ENCODE data around the gene ZNF552. TPM values are rescaled to one million over a fixed set of nuclear protein-coding genes. Genes with fewer than 3 reads are reported as not detected.
"Not testable (repeated sequence)": the region's sequence is repeated elsewhere in the genome, so short reads cannot be mapped to it uniquely, and the experiment has no call there.

ZNF552 gene
- polyA plus RNA-seq, 1 of the 3 experiments (the other 2 are of a cell fraction): 3.2 TPM

- H3K79me2 ChIP-seq (ENCODE audit: insufficient read depth): peaks cover 66% of the 10 kb centered on the region
- peak; percentile 73 for DNase-seq
- H4K20me1 ChIP-seq (ENCODE audit: insufficient read depth); H3K4me1 ChIP-seq (ENCODE audit: control insufficient read depth in 1 of 2, insufficient read depth in 2 of 2, low read depth in 1 of 2, low read length in 1 of 2); H3K9me2 ChIP-seq; H3K27me3 ChIP-seq (ENCODE audit: insufficient read depth); H3K9me3 ChIP-seq: not testable (repeated sequence)
- under 1% methylated on average over 17 of the region's 42 CpGs for WGBS (ENCODE audit: low lambda C conversion rate)
- POLR2A ChIA-PET: interaction anchor here (0.6 to 1.4 kb wide), 3 partner anchors 18 to 499 kb away, joined by 3 to 6 read pairs (median 3); partner anchors contain the start of gene ZNF552
- peak within 1 kb of the TSS; percentile 59 to 73 for H3K27ac ChIP-seq (ENCODE audit: low read depth in 2 of 2, low read length in 1 of 2)
- H3K4me2 ChIP-seq: peak within 1 kb of the TSS; percentile 98
- peak within 1 kb of the TSS; percentile 96 for H3K9ac ChIP-seq
- H3F3A ChIP-seq (replicated peaks; ENCODE audit: insufficient read depth): peaks cover 13% of the 10 kb centered on the region
- TF ChIP-seq GABPA (IDR thresholded peaks at IDR 0.05; ENCODE audit: low read depth) (peak; percentile 87), MXI1 (IDR thresholded peaks at IDR 0.05; ENCODE audit: low read depth, low read length) (peak; percentile 63), TAF1 (IDR thresholded peaks at IDR 0.05; ENCODE audit: borderline replicate concordance, low read depth, low read length) (peak; percentile 54; the same call in 1 of the 2 replicates), YY1 (IDR thresholded peaks at IDR 0.05; ENCODE audit: low read depth) (peak; percentile 79), SIN3A (IDR thresholded peaks at IDR 0.05; ENCODE audit: borderline replicate concordance, low read depth, low read length) (peak; percentile 51; the same call in 1 of the 2 replicates), CHD2 (IDR thresholded peaks at IDR 0.05; ENCODE audit: low read length, partially characterized antibody) (peak; percentile 85), POLR2AphosphoS5 (IDR thresholded peaks at IDR 0.05; ENCODE audit: low read depth, low read length) (peak; percentile 69), PBX3 (IDR thresholded peaks at IDR 0.05) (peak; percentile 98), ZBTB33 (IDR thresholded peaks at IDR 0.05; ENCODE audit: borderline replicate concordance, low read depth) (peak; percentile 10; the same call in 1 of the 2 replicates), USF1 (IDR thresholded peaks at IDR 0.05; ENCODE audit: borderline replicate concordance, low read depth) (peak; percentile 51; the same call in 1 of the 2 replicates), ELF1 (IDR thresholded peaks at IDR 0.05) (peak; percentile 77)
- H2AFZ ChIP-seq (ENCODE audit: low read depth): peak within 1 kb of the TSS; percentile 69; the same call in 1 of the 2 replicates
- CTCF ChIA-PET: interaction anchor here (1.3 kb wide), 1 partner anchor 20 kb away, joined by 4 read pairs; the partner anchor contains the start of gene ZNF587B
- H3K4me3 ChIP-seq (ENCODE audit: low read depth in 2 of 2, low read length in 1 of 2): peak within 1 kb of the TSS; percentile 79 to 94
- H3K36me3 ChIP-seq (replicated peaks in 1 of 2; ENCODE audit: control insufficient read depth in 1 of 2, insufficient read depth in 2 of 2, low read length in 1 of 2): peaks cover 0 to 29% of the 10 kb centered on the region in 2 experiments
Observed at GRCh38 chr19:57849666-57850473, 35.2 kb upstream of the ZNF552 start, which contains the start of gene ZNF587. Gene ZNF587, plus strand, starts transcription at chr19:57849859. Its CDS starts 180 bp downstream, at chr19:57850039.

GRCh38 chr19:57849162-57849665 is 34.5 kb upstream of the ZNF552 start:
- H3K4me3 ChIP-seq (ENCODE audit: low read depth in 2 of 2, low read length in 1 of 2): peak overlapping the region in 1 of 2 experiments; percentile 79; a peak in 2 of 4 replicates

DNA sequence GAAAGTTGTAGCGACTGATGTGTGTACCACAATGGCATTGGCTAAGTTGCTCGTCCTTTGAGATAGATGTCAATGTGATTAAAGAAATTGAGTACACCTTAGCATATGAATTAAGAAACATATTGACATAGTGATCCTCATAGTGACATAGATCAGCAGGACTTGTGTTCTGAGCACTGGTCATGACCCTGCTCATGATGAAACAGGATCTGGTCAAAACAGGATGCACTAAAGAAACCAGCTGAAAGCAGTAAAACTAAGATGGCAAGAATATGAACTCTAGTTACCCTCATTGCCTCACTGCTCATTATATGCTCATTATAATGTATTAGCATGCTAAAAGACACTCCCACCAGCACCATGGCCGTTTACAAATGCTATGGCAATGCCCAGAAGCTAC is 32.5 kb upstream of the ZNF552 start:
- WGBS (ENCODE audit: low lambda C conversion rate): 96% methylated on average over 2 of the region's 3 CpGs
- H3K9me2 ChIP-seq; POLR2A ChIA-PET; H2AFZ ChIP-seq (ENCODE audit: low read depth); H3K4me3 ChIP-seq (ENCODE audit: low read depth in 2 of 2, low read length in 1 of 2); H3K27me3 ChIP-seq (ENCODE audit: insufficient read depth); H3K27ac ChIP-seq (ENCODE audit: low read depth in 2 of 2, low read length in 1 of 2); H4K20me1 ChIP-seq (ENCODE audit: insufficient read depth); H3K4me1 ChIP-seq (ENCODE audit: control insufficient read depth in 1 of 2, insufficient read depth in 2 of 2, low read depth in 1 of 2, low read length in 1 of 2); H3K9me3 ChIP-seq; DNase-seq; H3K4me2 ChIP-seq; H3K9ac ChIP-seq: not testable (repeated sequence)
- H3K36me3 ChIP-seq (replicated peaks in 1 of 2; ENCODE audit: control insufficient read depth in 1 of 2, insufficient read depth in 2 of 2, low read length in 1 of 2): peaks cover 9 to 17% of the 10 kb centered on the region in 2 experiments
- CTCF ChIA-PET: interaction anchor here (1.6 kb wide), 1 partner anchor 28 kb away, joined by 5 read pairs; no protein-coding TSS in a partner anchor
- peaks cover 13% of the 10 kb centered on the region for H3F3A ChIP-seq (replicated peaks; ENCODE audit: insufficient read depth)
- H3K79me2 ChIP-seq (ENCODE audit: insufficient read depth): peaks cover 62% of the 10 kb centered on the region

More at GRCh38 chr19:57849162-57849665, 34.5 kb upstream of the ZNF552 start:
- H3K9me3 ChIP-seq; H3K4me1 ChIP-seq (ENCODE audit: control insufficient read depth in 1 of 2, insufficient read depth in 2 of 2, low read depth in 1 of 2, low read length in 1 of 2); H3K9ac ChIP-seq; H3K4me2 ChIP-seq; H3K9me2 ChIP-seq; DNase-seq; H2AFZ ChIP-seq (ENCODE audit: low read depth); H3K27ac ChIP-seq (ENCODE audit: low read depth in 2 of 2, low read length in 1 of 2); H3K27me3 ChIP-seq (ENCODE audit: insufficient read depth); CTCF ChIA-PET; H4K20me1 ChIP-seq (ENCODE audit: insufficient read depth): not testable (repeated sequence)
- POLR2A ChIA-PET: interaction anchor here (0.6 to 1.4 kb wide), 2 partner anchors 17 to 34 kb away, joined by 3 to 6 read pairs; partner anchors contain the start of gene ZNF552
- WGBS (ENCODE audit: low lambda C conversion rate): 100% methylated on average over 1 of the region's 2 CpGs
- peaks cover 67% of the 10 kb centered on the region for H3K79me2 ChIP-seq (ENCODE audit: insufficient read depth)
- peaks cover 3 to 31% of the 10 kb centered on the region in 2 experiments for H3K36me3 ChIP-seq (replicated peaks in 1 of 2; ENCODE audit: control insufficient read depth in 1 of 2, insufficient read depth in 2 of 2, low read length in 1 of 2)
- H3F3A ChIP-seq (replicated peaks; ENCODE audit: insufficient read depth): peaks cover 13% of the 10 kb centered on the region
